Right lobe of liver (tissue), 6 donors: ENCODE results near the gene TPRG1L. TPM values are rescaled to one million over a fixed set of nuclear protein-coding genes. Genes with fewer than 3 reads are reported as not detected.
"Not testable (repeated sequence)": the region's sequence is repeated elsewhere in the genome, so short reads cannot be mapped to it uniquely, and the experiment has no call there.

Source experiments
- ATAC-seq, 4 donors: fragments of 200-7000 bp; cut with Tn5 transposase; one replicate each; pipeline ENCODE4 v1.9.1; 2020; ENCODE audit warnings: mild to moderate bottlenecking in 4 of 4, moderate library complexity in 4 of 4
- DNase-seq, 3 donors: peaks; one replicate each; pipeline ENCODE4 v3.0.0-alpha.2; 2020
- H3K27ac ChIP-seq, 3 donors: fragments of 200-600 bp; one replicate each; pipeline ENCODE4 v1.8.0; 2022
- H3K27me3 ChIP-seq, 2 donors: fragments of 200-600 bp; one replicate each; pipeline ENCODE4 v1.8.0; 2022
- H3K36me3 ChIP-seq, 4 donors: fragments of 200-600 bp; sonication (generic) in 1 of 4; one replicate each; pipeline versions ENCODE4 v1.5.1 to v1.8.0; 2017 to 2022; ENCODE audit warnings: control low read depth in 1 of 4
- H3K4me1 ChIP-seq, 4 donors: fragments of 200-600 bp; sonication (generic) in 1 of 4; one replicate each; pipeline versions ENCODE4 v1.5.1 to v1.8.0; 2017 to 2022; ENCODE audit warnings: control low read depth in 1 of 4
- H3K4me3 ChIP-seq, 3 donors: fragments of 200-600 bp; one replicate each; pipeline ENCODE4 v1.8.0; 2022
- H3K9me3 ChIP-seq, 4 donors: fragments of 200-600 bp; sonication (generic) in 1 of 4; one replicate each; pipeline versions ENCODE4 v1.5.1 to v1.8.0; 2017 to 2022; ENCODE audit warnings: control low read depth in 1 of 4
- POLR2A ChIP-seq: fragments of 450-650 bp; IDR thresholded peaks from one replicate; pipeline ENCODE4 v1.6.1; 2017; ENCODE audit warnings: antibody characterized with exemption, mild to moderate bottlenecking
- WGBS: methylation state at CpG from one replicate; pipeline ENCODE4 v1.1.6; 2018; ENCODE audit warnings: low coverage, low lambda C conversion rate; ENCODE audit not compliant: insufficient coverage; ENCODE audit errors: missing lambda C conversion rate; 5-methylcytosine and 5-hydroxymethylcytosine counted together
- intact Hi-C, 2 donors: fragments of 100-400 bp; cut with DNase I; formaldehyde crosslinking; loops; one replicate each; pipeline versions ENCODE4 v1.11.2 to v1.14.1; 2022
- total RNA-seq, 6 experiments: library from RNA; depleted of rRNA in 2 of 6; stranded (reverse); fragments of >200 nt in 2 of 6; fragmentation: NEBNext Ultra II Directional in 3 of 6; extraction: Animal tissue kit (Norgen Biotek cat#: 25700) in 3 of 6; gene quantifications; one replicate each; pipeline versions ENCODE4 v1.1.0 to v1.2.4, GENCODE V29; 2016 to 2023
- TF ChIP-seq, protein P1 (sequence below), 4 donors: fragments of 200-600 bp in 3 of 4; fragments of 450-650 bp in 1 of 4; IDR thresholded peaks; one replicate each; pipeline versions ENCODE4 v1.5.1 to v1.8.0; 2016 to 2022; ENCODE audit warnings: antibody characterized with exemption in 4 of 4, mild to moderate bottlenecking in 2 of 4
- donor health status: DM: no; HTN: yes; CAD: no.
- donor health status: DM: no; HTN: no; CAD: no.
- donor health status: DM: no; HTN: no; CAD: no.
- donor health status: DM: no; HTN: yes; CAD: no.
- donor health status: DM: no; HTN: yes; CAD: no.

The TPRG1L gene
- total RNA-seq, 6 experiments from 2014 or later = 42.5 to 54.6 (median 53.4) TPM

DNA sequence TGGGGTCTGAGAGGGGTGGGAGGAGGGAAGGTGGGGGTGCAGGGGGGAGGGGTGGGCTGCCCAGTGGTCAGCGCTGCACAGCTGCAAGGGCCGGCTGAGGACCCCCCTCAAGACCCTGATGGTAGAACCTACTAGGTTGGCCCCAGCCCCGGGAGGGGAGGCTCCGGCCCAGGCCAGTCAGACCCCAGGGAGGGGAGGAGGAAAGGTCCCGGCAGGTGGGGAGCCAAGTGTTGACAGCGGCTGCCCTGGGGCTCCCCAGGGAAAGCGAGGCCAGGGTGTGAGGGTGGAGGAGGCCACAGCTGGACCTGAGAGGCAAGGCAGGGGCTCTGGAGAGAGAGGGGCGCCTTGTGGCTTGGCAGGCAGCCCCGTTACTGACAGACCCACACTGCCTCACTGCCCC is 44.6 kb upstream of the TPRG1L start:
- Histone ChIP-seq H3K4me1 (no peaks in the 10 kb centered on the region), H3K4me3 (no peak overlapping the region), H3K27ac (no peak overlapping the region), H3K36me3 (no peaks in the 10 kb centered on the region), H3K27me3 (no peaks in the 10 kb centered on the region), H3K9me3 (no peaks in the 10 kb centered on the region)
- intact Hi-C loops = no loop called here
- 63% methylated on average over 4 of the region's 9 CpGs for WGBS
- TF ChIP-seq POLR2A = no peak
- TF ChIP-seq, protein P1, sequence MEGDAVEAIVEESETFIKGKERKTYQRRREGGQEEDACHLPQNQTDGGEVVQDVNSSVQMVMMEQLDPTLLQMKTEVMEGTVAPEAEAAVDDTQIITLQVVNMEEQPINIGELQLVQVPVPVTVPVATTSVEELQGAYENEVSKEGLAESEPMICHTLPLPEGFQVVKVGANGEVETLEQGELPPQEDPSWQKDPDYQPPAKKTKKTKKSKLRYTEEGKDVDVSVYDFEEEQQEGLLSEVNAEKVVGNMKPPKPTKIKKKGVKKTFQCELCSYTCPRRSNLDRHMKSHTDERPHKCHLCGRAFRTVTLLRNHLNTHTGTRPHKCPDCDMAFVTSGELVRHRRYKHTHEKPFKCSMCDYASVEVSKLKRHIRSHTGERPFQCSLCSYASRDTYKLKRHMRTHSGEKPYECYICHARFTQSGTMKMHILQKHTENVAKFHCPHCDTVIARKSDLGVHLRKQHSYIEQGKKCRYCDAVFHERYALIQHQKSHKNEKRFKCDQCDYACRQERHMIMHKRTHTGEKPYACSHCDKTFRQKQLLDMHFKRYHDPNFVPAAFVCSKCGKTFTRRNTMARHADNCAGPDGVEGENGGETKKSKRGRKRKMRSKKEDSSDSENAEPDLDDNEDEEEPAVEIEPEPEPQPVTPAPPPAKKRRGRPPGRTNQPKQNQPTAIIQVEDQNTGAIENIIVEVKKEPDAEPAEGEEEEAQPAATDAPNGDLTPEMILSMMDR (IDR thresholded peaks at IDR 0.05) = no peak
- DNase-seq (no peak), ATAC-seq (no peak)

DNA sequence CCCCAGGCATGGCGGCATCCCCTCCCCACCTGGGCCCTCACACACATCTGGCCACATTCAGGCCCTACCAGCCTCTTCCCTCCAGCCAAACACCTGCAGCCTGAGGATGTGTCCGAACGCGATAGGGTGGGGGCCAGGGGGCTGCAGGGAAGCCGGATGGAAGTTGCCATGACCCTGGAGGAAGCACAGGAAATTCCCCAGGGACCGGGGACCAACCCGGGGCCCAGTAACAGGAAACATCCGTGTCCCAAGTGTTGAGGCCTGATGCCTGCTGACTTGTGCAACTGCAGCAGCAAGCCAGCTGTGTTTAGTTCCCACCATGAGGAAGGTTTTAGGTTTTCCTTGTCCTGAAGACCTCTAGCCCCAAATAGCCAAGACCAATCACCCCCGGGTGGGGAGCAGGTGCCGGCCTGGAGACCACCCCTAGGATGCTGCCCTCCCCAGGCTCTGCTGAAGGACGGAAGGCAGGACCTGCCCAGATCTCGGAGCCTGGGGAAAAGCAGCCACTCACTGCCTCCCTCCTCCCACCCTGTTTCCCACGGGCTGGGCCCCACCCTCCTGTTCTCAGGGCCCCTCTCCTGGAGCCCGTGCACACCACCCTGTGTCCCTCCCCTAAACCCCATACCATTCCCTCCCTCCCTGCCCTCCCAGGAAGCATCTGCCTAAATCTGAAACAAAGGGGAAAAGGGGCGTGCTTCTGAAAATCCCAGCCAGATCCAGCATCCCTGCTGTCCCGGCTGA is 43.3 kb upstream of the TPRG1L start:
- H3K36me3 ChIP-seq = no peaks in the 10 kb centered on the region
- H3K9me3 ChIP-seq = no peaks in the 10 kb centered on the region
- no peak overlapping the region for H3K4me3 ChIP-seq
- no peak overlapping the region for H3K27ac ChIP-seq
- WGBS = 21% methylated on average over 7 of the region's 16 CpGs
- DNase-seq (no peak), ATAC-seq (no peak)
- intact Hi-C loops = no loop called here
- H3K27me3 ChIP-seq = no peaks in the 10 kb centered on the region
- H3K4me1 ChIP-seq = no peaks in the 10 kb centered on the region
- TF ChIP-seq POLR2A = no peak
- TF ChIP-seq, protein P1 (IDR thresholded peaks at IDR 0.05) = no peak

DNA sequence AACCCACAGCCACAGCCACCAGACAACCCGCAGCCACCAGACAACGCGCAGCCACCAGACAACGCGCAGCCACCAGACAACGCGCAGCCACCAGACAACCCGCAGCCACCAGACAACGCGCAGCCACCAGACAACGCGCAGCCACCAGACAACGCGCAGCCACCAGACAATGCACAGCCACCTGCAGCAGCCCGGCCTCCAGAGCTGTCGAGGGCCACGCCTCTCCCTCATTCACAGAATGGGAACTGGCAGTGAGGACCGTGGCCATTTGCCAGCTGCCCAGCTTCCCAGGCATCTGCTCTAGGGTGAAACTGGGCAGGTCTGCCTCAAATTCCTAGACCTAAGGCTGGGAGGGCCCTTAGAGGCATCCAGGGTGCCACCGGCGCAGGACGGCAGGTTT is 41.1 kb upstream of the TPRG1L start:
- intact Hi-C loops, ATAC-seq, H3K9me3 ChIP-seq, H3K36me3 ChIP-seq, H3K4me3 ChIP-seq, H3K27ac ChIP-seq, H3K4me1 ChIP-seq, H3K27me3 ChIP-seq, DNase-seq: not testable (repeated sequence)
- WGBS = 77% methylated on average over 16 of the region's 21 CpGs

DNA sequence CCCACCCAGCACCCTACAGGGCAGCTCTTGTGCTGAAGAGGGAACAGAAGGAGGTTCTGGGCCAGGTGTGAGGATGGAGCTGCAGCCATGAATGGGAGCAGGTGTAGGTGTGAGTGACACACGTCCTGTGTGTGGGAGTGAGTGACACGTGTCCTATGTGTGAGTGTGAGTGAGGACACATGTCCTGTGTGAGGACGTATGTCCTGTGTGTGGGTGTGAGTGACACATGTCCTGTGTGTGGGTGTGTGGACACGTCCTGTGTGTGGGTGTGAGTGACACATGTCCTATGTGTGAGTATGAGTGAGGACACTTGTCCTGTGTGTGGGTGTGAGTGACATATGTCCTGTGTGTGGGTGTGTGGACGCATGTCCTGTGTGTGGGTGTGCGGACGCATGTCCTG is 39.9 kb upstream of the TPRG1L start:
- DNase-seq (no peak), ATAC-seq (no peak)
- Histone ChIP-seq H3K27me3 (no peaks in the 10 kb centered on the region), H3K36me3 (no peaks in the 10 kb centered on the region), H3K27ac (no peak overlapping the region), H3K4me3 (no peak overlapping the region), H3K4me1 (no peaks in the 10 kb centered on the region), H3K9me3 (no peaks in the 10 kb centered on the region)
- 49% methylated on average over 4 of the region's 7 CpGs for WGBS
- intact Hi-C loops = no loop called here
- TF ChIP-seq, protein P1 (IDR thresholded peaks at IDR 0.05) = no peak
- TF ChIP-seq POLR2A = no peak

DNA sequence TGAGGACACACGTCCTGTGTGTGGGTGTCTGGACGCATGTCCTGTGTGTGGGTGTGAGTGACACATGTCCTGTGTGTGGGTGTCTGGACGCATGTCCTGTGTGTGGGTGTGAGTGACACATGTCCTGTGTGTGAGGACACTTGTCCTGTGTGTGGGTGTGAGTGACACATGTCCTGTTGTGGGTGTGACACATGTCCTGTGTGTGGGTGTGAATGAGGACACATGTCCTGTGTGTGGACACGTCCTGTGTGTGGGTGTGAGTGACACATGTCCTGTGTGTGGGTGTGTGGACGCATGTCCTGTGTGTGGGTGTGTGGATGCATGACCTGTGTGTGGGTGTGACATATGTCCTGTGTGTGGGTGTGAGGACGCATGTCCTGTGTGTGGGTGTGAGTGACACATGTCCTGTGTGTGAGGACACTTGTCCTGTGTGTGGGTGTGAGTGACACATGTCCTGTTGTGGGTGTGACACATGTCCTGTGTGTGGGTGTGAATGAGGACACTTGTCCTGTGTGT is 39.4 kb upstream of the TPRG1L start:
- ATAC-seq, H3K27me3 ChIP-seq, H3K27ac ChIP-seq, H3K36me3 ChIP-seq, H3K9me3 ChIP-seq, DNase-seq, intact Hi-C loops, H3K4me3 ChIP-seq, H3K4me1 ChIP-seq: not testable (repeated sequence)
- 40% methylated on average over 3 of the region's 6 CpGs for WGBS
